SW480 (cell line): ENCODE data around the gene CPN1.
"Not testable (repeated sequence)": the region's sequence is repeated elsewhere in the genome, so short reads cannot be mapped to it uniquely, and the experiment has no call there.

Experiments
- DNase-seq: peaks from one replicate; pipeline ENCODE4 v3.0.0-alpha.2; 2016; ENCODE audit warnings: low spot score

The CPN1 gene

GRCh38 chr10:100081075-100082001 lies at the start of gene CPN1:
Gene CPN1, minus strand, starts transcription at chr10:100081869. Its CDS starts 244 bp downstream, at chr10:100081625.
- no peak for DNase-seq

GRCh38 chr10:100130831-100131230 lies 49.2 kb upstream of the CPN1 start:
- no peak for DNase-seq

GRCh38 chr10:100129424-100129823 lies 47.8 kb upstream of the CPN1 start:
- no peak for DNase-seq

- no peak for DNase-seq
Observed at GRCh38 chr10:100128951-100129350, 47.3 kb upstream of the CPN1 start.

GRCh38 chr10:100125335-100125734 lies 43.7 kb upstream of the CPN1 start:
- DNase-seq, result not testable (repeated sequence)

GRCh38 chr10:100124097-100124496 lies 42.4 kb upstream of the CPN1 start:
- DNase-seq, result no peak

GRCh38 chr10:100122780-100123179 lies 41.1 kb upstream of the CPN1 start:
- DNase-seq, result no peak

GRCh38 chr10:100120550-100120949 lies 38.9 kb upstream of the CPN1 start:
- DNase-seq, result no peak

GRCh38 chr10:100119726-100120125 lies 38.1 kb upstream of the CPN1 start:
- no peak for DNase-seq

- DNase-seq, result no peak
Observed at GRCh38 chr10:100114976-100115770, 33.5 kb upstream of the CPN1 start.

GRCh38 chr10:100114460-100114859 lies 32.8 kb upstream of the CPN1 start:
- DNase-seq, result no peak

GRCh38 chr10:100109670-100110069 lies 28.0 kb upstream of the CPN1 start:
- DNase-seq, result no peak

- DNase-seq, result no peak
Observed at GRCh38 chr10:100106865-100107264, 25.2 kb upstream of the CPN1 start.

GRCh38 chr10:100104300-100104699 lies 22.6 kb upstream of the CPN1 start:
- no peak for DNase-seq

- no peak for DNase-seq
Observed at GRCh38 chr10:100103581-100103980, 21.9 kb upstream of the CPN1 start.

- peak; percentile 5 for DNase-seq
Observed at GRCh38 chr10:100101192-100102076, 19.8 kb upstream of the CPN1 start.

GRCh38 chr10:100100651-100101184 lies 19.0 kb upstream of the CPN1 start:
- DNase-seq, result peak; percentile 18

- no peak for DNase-seq
Observed at GRCh38 chr10:100089241-100089640, 7.6 kb upstream of the CPN1 start.

- not testable (repeated sequence) for DNase-seq
Observed at GRCh38 chr10:100086708-100087107, 5.0 kb upstream of the CPN1 start.

- no peak for DNase-seq
Observed at GRCh38 chr10:100085596-100085995, 3.9 kb upstream of the CPN1 start.

GRCh38 chr10:100083623-100084022 lies 2.0 kb upstream of the CPN1 start:
- DNase-seq, result no peak

GRCh38 chr10:100082276-100082675 lies 607 bp upstream of the CPN1 start:
- not testable (repeated sequence) for DNase-seq
